Neural cell (in vitro differentiated cells): ENCODE data around the gene ZNF814. TPM values are rescaled to one million over a fixed set of nuclear protein-coding genes. Genes with fewer than 3 reads are reported as not detected.
"Not testable (repeated sequence)": the region's sequence is repeated elsewhere in the genome, so short reads cannot be mapped to it uniquely, and the experiment has no call there.

Source experiments
- H2AFZ ChIP-seq: fragments of 200-600, 300-800 bp; sonication (generic), shearing (Covaris generic); 2 replicates; pipeline ENCODE4 v1.6.0; 2014; ENCODE audit warnings: low read depth, mild to moderate bottlenecking, antibody characterized with exemption, low read length, moderate library complexity
- H3F3A ChIP-seq: fragments of 200-600 bp; shearing (Covaris generic); 2 replicates; pipeline ENCODE4 v1.6.1; 2016; ENCODE audit warnings: mild to moderate bottlenecking, moderate library complexity, mixed read lengths, antibody characterized with exemption, low read length; ENCODE audit not compliant: insufficient read depth, poor library complexity, severe bottlenecking
- H3K27ac ChIP-seq: fragments of 200-600, 300-800 bp; sonication (generic), shearing (Covaris generic); 2 replicates; pipeline ENCODE4 v1.5.1; 2014; ENCODE audit warnings: mild to moderate bottlenecking, low read length, moderate library complexity
- H3K27me3 ChIP-seq: fragments of 300-800, 200-600 bp; sonication (generic), shearing (Covaris generic); 2 replicates; pipeline ENCODE4 v1.6.0; 2014; ENCODE audit warnings: mild to moderate bottlenecking, low read depth, low read length, moderate library complexity; ENCODE audit not compliant: insufficient read depth
- H3K36me3 ChIP-seq: fragments of 300-800, 200-600 bp; sonication (generic), shearing (Covaris generic); 2 replicates; pipeline ENCODE4 v1.5.1; 2014; ENCODE audit warnings: mild to moderate bottlenecking, antibody characterized with exemption, low read length, moderate library complexity; ENCODE audit not compliant: insufficient read depth
- H3K4me2 ChIP-seq: fragments of 300-800, 200-600 bp; sonication (generic), shearing (Covaris generic); 2 replicates; pipeline ENCODE4 v1.6.0; 2014; ENCODE audit warnings: mild to moderate bottlenecking, low read length
- H3K4me3 ChIP-seq: fragments of 300-800, 200-600 bp; sonication (generic), shearing (Covaris generic); 2 replicates; pipeline ENCODE4 v1.5.1; 2014; ENCODE audit warnings: mild to moderate bottlenecking, low read length, moderate library complexity
- H3K79me2 ChIP-seq: fragments of 200-600 bp; shearing (Covaris generic); replicated peaks from 2 replicates; pipeline ENCODE4 v1.6.0; 2014; ENCODE audit warnings: mild to moderate bottlenecking, low read length, moderate library complexity; ENCODE audit not compliant: insufficient read depth
- H3K9ac ChIP-seq: fragments of 300-800, 200-600 bp; sonication (generic), shearing (Covaris generic); 2 replicates; pipeline ENCODE4 v1.6.1; 2016; ENCODE audit warnings: mild to moderate bottlenecking, low read length, mixed read lengths
- H3K9me2 ChIP-seq: fragments of 200-600 bp; shearing (Covaris generic); 2 replicates; pipeline ENCODE4 v1.6.1; 2016; ENCODE audit warnings: mild to moderate bottlenecking, low read length, mixed read lengths; ENCODE audit not compliant: insufficient read depth
- H3K9me3 ChIP-seq: fragments of 200-600, 300-800 bp; sonication (generic), shearing (Covaris generic); 2 replicates; pipeline ENCODE4 v1.6.1; 2016; ENCODE audit warnings: mild to moderate bottlenecking, mixed run types, low read length, moderate library complexity, mixed read lengths
- H4K20me1 ChIP-seq: fragments of 200-600 bp; shearing (Covaris generic); 2 replicates; pipeline ENCODE4 v1.6.1; 2016; ENCODE audit warnings: mild to moderate bottlenecking, mixed run types; ENCODE audit not compliant: insufficient read depth
- EP300 ChIP-seq: fragments of 450-650 bp; conservative IDR thresholded peaks from 2 replicates; pipeline ENCODE4 v1.6.1; 2014; ENCODE audit warnings: antibody characterized with exemption, mild to moderate bottlenecking, moderate library complexity; ENCODE audit not compliant: poor library complexity, severe bottlenecking
- EZH2 ChIP-seq: fragments of 200-600, 300-800 bp; shearing (Covaris generic), sonication (generic); IDR thresholded peaks from 2 replicates; pipeline ENCODE4 v1.6.1; 2014; ENCODE audit warnings: antibody characterized with exemption, low read length, borderline replicate concordance, mild to moderate bottlenecking; ENCODE audit not compliant: insufficient read depth, poor library complexity, severe bottlenecking
- MXI1 ChIP-seq: fragments of 450-650 bp; conservative IDR thresholded peaks from 2 replicates; pipeline ENCODE4 v1.6.1; 2014; ENCODE audit warnings: antibody characterized with exemption, mild to moderate bottlenecking; ENCODE audit not compliant: poor library complexity, severe bottlenecking
- POLR2AphosphoS5 ChIP-seq: IDR thresholded peaks from 2 replicates; pipeline ENCODE4 v1.6.1; 2012
- RAD21 ChIP-seq: fragments of 450-650 bp; conservative IDR thresholded peaks from 2 replicates; pipeline ENCODE4 v1.6.1; 2014; ENCODE audit warnings: antibody characterized with exemption, mild to moderate bottlenecking, moderate library complexity
- SMC3 ChIP-seq: fragments of 450-650 bp; conservative IDR thresholded peaks from 2 replicates; pipeline ENCODE4 v1.6.1; 2014; ENCODE audit warnings: antibody characterized with exemption, mild to moderate bottlenecking, moderate library complexity; ENCODE audit not compliant: poor library complexity
- TAF1 ChIP-seq: IDR thresholded peaks from 2 replicates; pipeline ENCODE4 v1.6.1; 2012; ENCODE audit warnings: low read depth
- polyA plus RNA-seq: library from polyadenylated mRNA; depleted of rRNA; stranded (reverse); fragments of >200 nt; gene quantifications from 2 replicates; pipeline ENCODE4 v1.2.3, GENCODE V29; 2014
- TF ChIP-seq, protein P1 (sequence below): fragments of 450-650 bp; IDR thresholded peaks from 2 replicates; pipeline ENCODE4 v1.5.1; 2014; ENCODE audit warnings: antibody characterized with exemption, mild to moderate bottlenecking, moderate library complexity; ENCODE audit not compliant: poor library complexity, severe bottlenecking
- TF ChIP-seq, protein P2 (sequence below): IDR thresholded peaks from 2 replicates; pipeline ENCODE4 v1.6.1; 2012; ENCODE audit warnings: borderline replicate concordance

Gene ZNF814
- polyA plus RNA-seq, 1 donor from 2014 or later, result 17.7 TPM

DNA sequence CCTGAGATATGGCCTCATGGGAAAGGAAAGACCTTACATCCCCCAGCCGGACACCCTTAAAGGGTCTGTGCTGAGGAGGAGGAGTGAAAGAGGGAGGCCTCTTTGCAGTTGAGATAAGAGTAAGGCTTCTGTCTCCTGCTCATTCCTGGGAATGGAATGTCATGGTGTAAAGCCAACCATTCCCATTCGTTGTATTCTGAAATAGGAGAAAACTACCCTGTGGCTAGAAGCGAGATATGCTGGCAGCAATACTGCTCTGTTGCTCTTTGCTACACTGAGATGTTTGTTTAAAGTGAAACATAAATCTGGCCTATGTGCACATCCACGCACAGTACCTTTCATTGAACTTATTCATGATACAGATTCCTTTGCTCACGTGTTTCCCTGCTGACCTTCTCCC lies 59.5 kb downstream of the ZNF814 start:
- H3K79me2 ChIP-seq, result peaks cover 15% of the 10 kb centered on the region
- H4K20me1 ChIP-seq, result no peaks in the 10 kb centered on the region
- no peaks in the 10 kb centered on the region for H3K36me3 ChIP-seq
- no peaks in the 10 kb centered on the region for H3K9me2 ChIP-seq
- H3K9me3 ChIP-seq, result no peaks in the 10 kb centered on the region
- H3K9ac ChIP-seq, result no peak overlapping the region
- no peaks in the 10 kb centered on the region for H3K27me3 ChIP-seq
- H2AFZ ChIP-seq, result no peak overlapping the region
- no peak overlapping the region for H3K4me3 ChIP-seq
- H3K27ac ChIP-seq, result no peak overlapping the region
- H3F3A ChIP-seq, result no peaks in the 10 kb centered on the region
- no peak overlapping the region for H3K4me2 ChIP-seq
- no peak for TF ChIP-seq EZH2
- TF ChIP-seq, protein P1, sequence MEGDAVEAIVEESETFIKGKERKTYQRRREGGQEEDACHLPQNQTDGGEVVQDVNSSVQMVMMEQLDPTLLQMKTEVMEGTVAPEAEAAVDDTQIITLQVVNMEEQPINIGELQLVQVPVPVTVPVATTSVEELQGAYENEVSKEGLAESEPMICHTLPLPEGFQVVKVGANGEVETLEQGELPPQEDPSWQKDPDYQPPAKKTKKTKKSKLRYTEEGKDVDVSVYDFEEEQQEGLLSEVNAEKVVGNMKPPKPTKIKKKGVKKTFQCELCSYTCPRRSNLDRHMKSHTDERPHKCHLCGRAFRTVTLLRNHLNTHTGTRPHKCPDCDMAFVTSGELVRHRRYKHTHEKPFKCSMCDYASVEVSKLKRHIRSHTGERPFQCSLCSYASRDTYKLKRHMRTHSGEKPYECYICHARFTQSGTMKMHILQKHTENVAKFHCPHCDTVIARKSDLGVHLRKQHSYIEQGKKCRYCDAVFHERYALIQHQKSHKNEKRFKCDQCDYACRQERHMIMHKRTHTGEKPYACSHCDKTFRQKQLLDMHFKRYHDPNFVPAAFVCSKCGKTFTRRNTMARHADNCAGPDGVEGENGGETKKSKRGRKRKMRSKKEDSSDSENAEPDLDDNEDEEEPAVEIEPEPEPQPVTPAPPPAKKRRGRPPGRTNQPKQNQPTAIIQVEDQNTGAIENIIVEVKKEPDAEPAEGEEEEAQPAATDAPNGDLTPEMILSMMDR, result no peak
- no peak for TF ChIP-seq EP300
- no peak for TF ChIP-seq RAD21
- no peak for TF ChIP-seq POLR2AphosphoS5
- no peak for TF ChIP-seq TAF1
- TF ChIP-seq, protein P2, sequence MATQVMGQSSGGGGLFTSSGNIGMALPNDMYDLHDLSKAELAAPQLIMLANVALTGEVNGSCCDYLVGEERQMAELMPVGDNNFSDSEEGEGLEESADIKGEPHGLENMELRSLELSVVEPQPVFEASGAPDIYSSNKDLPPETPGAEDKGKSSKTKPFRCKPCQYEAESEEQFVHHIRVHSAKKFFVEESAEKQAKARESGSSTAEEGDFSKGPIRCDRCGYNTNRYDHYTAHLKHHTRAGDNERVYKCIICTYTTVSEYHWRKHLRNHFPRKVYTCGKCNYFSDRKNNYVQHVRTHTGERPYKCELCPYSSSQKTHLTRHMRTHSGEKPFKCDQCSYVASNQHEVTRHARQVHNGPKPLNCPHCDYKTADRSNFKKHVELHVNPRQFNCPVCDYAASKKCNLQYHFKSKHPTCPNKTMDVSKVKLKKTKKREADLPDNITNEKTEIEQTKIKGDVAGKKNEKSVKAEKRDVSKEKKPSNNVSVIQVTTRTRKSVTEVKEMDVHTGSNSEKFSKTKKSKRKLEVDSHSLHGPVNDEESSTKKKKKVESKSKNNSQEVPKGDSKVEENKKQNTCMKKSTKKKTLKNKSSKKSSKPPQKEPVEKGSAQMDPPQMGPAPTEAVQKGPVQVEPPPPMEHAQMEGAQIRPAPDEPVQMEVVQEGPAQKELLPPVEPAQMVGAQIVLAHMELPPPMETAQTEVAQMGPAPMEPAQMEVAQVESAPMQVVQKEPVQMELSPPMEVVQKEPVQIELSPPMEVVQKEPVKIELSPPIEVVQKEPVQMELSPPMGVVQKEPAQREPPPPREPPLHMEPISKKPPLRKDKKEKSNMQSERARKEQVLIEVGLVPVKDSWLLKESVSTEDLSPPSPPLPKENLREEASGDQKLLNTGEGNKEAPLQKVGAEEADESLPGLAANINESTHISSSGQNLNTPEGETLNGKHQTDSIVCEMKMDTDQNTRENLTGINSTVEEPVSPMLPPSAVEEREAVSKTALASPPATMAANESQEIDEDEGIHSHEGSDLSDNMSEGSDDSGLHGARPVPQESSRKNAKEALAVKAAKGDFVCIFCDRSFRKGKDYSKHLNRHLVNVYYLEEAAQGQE, result no peak
- TF ChIP-seq SMC3, result no peak
- TF ChIP-seq MXI1, result no peak

DNA sequence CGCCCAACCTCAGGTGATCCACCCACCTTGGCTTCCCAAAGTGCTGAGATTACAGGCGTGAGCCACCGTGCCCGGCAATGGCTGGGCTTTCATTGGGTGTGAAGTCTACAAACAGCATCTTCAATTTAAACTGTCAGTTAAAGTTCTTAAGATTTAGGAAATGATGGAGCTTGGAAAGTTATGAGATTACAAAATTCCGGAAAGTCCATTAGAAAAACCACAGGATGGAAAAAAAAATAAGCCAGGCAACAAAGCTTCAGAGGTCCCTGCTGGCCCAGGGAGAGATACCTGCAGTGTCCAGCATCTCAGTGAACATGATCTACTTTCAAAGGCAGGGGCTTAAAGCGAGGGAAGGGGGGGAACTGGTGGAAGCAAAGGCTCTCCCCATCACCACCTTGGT lies 63.3 kb downstream of the ZNF814 start:
- Histone ChIP-seq H3K9ac (no peak overlapping the region), H3K27me3 (no peaks in the 10 kb centered on the region), H3K79me2 (no peaks in the 10 kb centered on the region), H3K36me3 (no peaks in the 10 kb centered on the region), H4K20me1 (no peaks in the 10 kb centered on the region), H3K27ac (no peak overlapping the region), H3K4me3 (no peak overlapping the region), H2AFZ (no peak overlapping the region), H3K9me3 (no peaks in the 10 kb centered on the region), H3K9me2 (no peaks in the 10 kb centered on the region), H3F3A (no peaks in the 10 kb centered on the region), H3K4me2 (no peak overlapping the region)
- TF ChIP-seq SMC3 (no peak), RAD21 (no peak)

DNA sequence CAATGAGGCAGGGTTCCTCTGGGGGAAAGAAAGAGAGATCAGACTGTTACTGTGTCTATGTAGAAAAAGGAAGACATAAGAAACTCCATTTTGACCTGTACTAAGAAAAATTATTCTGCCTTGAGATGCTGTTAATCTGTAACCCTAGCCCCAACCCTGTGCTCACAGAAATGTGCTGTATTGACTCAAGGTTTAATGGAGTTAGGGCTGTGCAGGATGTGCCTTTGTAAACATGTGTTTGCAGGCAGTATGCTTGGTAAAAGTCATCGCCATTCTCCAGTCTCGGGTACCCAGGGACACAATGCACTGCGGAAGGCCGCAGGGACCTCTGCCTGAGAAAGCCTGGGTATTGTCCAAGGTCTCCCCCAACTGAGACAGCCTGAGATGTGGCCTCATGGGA lies 65.2 kb downstream of the ZNF814 start:
- H3K4me2 ChIP-seq, H3F3A ChIP-seq, H3K9ac ChIP-seq, H3K36me3 ChIP-seq, H3K27me3 ChIP-seq, H2AFZ ChIP-seq, H4K20me1 ChIP-seq, H3K79me2 ChIP-seq, H3K9me3 ChIP-seq, H3K27ac ChIP-seq, H3K4me3 ChIP-seq, H3K9me2 ChIP-seq: not testable (repeated sequence)

DNA sequence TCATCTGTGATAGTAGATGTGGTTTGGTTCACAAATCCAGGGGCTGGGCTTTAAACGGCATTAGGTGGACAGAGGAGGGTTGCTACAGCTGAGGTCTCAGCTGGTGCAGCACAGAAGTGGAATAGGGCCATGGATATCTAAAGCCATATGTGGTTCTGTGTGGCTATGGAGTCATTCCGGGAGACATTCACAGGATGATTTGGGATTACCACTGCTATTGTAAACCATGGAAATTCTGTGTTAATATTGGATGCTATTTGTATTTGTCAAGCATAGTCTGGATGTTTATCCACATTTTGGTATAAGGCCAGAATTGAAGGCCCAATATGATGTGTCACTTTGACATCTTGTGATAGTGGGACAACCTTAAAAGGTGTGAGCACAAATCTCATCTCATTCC lies 65.7 kb downstream of the ZNF814 start:
- H3F3A ChIP-seq, H3K9ac ChIP-seq, H3K79me2 ChIP-seq, H3K9me3 ChIP-seq, H3K27ac ChIP-seq, H3K4me2 ChIP-seq, H3K9me2 ChIP-seq, H2AFZ ChIP-seq, H3K36me3 ChIP-seq, H3K4me3 ChIP-seq, H3K27me3 ChIP-seq, H4K20me1 ChIP-seq: not testable (repeated sequence)

DNA sequence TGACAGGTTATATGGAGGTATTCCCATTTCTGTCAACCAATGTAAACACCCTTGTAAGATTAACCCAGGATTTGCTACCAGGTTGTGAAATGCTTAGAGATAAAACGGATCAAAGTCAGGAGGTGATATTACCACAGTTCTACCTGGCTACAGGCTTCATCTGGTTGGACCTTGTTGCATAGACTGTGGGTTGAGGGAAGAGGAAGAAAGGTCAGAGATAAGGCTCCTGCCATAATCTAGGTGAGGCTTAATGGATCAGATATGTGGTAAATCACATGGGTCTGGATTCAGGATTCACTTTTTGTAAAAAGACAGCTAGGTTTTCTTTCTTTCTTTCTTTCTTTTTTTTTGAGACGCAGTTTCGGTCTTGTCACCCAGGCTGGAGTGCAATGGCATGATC lies 67.3 kb downstream of the ZNF814 start:
- not testable (repeated sequence) for H3K9me3 ChIP-seq, H3K9me2 ChIP-seq, H3F3A ChIP-seq, H3K4me3 ChIP-seq, H3K27ac ChIP-seq, H3K9ac ChIP-seq, H3K27me3 ChIP-seq, H4K20me1 ChIP-seq, H2AFZ ChIP-seq, H3K79me2 ChIP-seq, H3K36me3 ChIP-seq, H3K4me2 ChIP-seq
